Pancreas (tissue), 10 donors: ENCODE measurements around the gene ZNF420. TPM values are rescaled to one million over a fixed set of nuclear protein-coding genes. Genes with fewer than 3 reads are reported as not detected.
"Not testable (repeated sequence)": the region's sequence is repeated elsewhere in the genome, so short reads cannot be mapped to it uniquely, and the experiment has no call there.

Source experiments
- ATAC-seq, 4 donors: fragments of 200-7000 bp; cut with Tn5 transposase; one replicate each; pipeline versions ENCODE4 v1.8.0 to v1.9.1; 2020; ENCODE audit warnings: mild to moderate bottlenecking in 4 of 4, moderate library complexity in 4 of 4
- DNase-seq, 6 donors: peaks; one replicate each; pipeline ENCODE4 v3.0.0-alpha.2; 2020
- FAIRE-seq: peaks from 2 replicates; lab custom pipeline; 2012; peaks lifted over from hg19 to GRCh38; lab: Jason Lieb, UNC
- H3K27ac ChIP-seq, 4 donors: fragments of 200-600 bp; sonication (generic); 1 replicate in 3 of 4; 2 replicates in 1 of 4; pipeline versions ENCODE4 v1.5.0 to v1.8.0; 2020
- H3K27me3 ChIP-seq, 4 donors: fragments of 200-600 bp; one replicate each; pipeline ENCODE4 v1.8.0; 2021
- H3K36me3 ChIP-seq, 3 donors: fragments of 200-600 bp; sonication (generic) in 1 of 3; one replicate each; pipeline versions ENCODE4 v1.5.0 to v1.8.0; 2020 to 2021
- H3K4me1 ChIP-seq, 3 donors: fragments of 200-600 bp; one replicate each; pipeline ENCODE4 v1.8.0; 2021
- H3K4me3 ChIP-seq, 4 donors: fragments of 200-600 bp; sonication (generic) in 2 of 4; one replicate each; pipeline versions ENCODE4 v1.5.0 to v1.8.0; 2020 to 2021
- H3K9me3 ChIP-seq, 4 donors: fragments of 200-600 bp; one replicate each; pipeline ENCODE4 v1.8.0; 2021
- CTCF ChIP-seq, 4 donors: fragments of 200-600 bp; sonication (generic) in 3 of 4; IDR thresholded peaks; one replicate each; pipeline versions ENCODE4 v1.5.0 to v1.8.0; 2021; ENCODE audit warnings: antibody characterized with exemption in 4 of 4
- WGBS, 2 donors: extraction: QIAGEN DNeasy Blood & Tissue Kit; methylation state at CpG; one replicate each; pipeline ENCODE4 v1.1.7; 2013; 5-methylcytosine and 5-hydroxymethylcytosine counted together
- intact Hi-C, 3 donors: fragments of 100-400 bp; cut with DNase I; formaldehyde crosslinking; loops; one replicate each; pipeline versions ENCODE4 v1.11.1 to v1.14.2; 2022
- polyA plus RNA-seq, 2 donors: library from polyadenylated mRNA; stranded (reverse); fragments of 200-250 nt; gene quantifications; one replicate each; pipeline ENCODE4 v1.2.3, GENCODE V29; 2013
- total RNA-seq, 6 donors: library from RNA; stranded (reverse); fragmentation: NEBNext Ultra II Directional in 4 of 6; extraction: Animal tissue kit (Norgen Biotek cat#: 25700) in 4 of 6; gene quantifications; one replicate each; pipeline versions ENCODE4 v1.2.1 to v1.2.4, GENCODE V29; 2021 to 2023
- donor health status: healthy with polysubstance abuse.
- donor health status: DM: no; HTN: no; CAD: no; lungs with moderate emphysema.
- donor health status: DM: no; HTN: no; CAD: no.
- donor health status: control.
- donor health status: control.
- donor health status: Bipolar disorder and iron deficiency.
- donor health status: DM: yes; HTN: yes; CAD: no.
- donor health status: DM: no; HTN: no; CAD: no.
- donor health status: DM: no; HTN: no; CAD: no.
- donor health status: DM: yes; HTN: yes; CAD: no.

ZNF420 gene
- total and polyA plus RNA-seq, 8 donors = 2.1 to 6.9 (median 4.3) TPM

- FAIRE-seq = no peak
- no peaks in the 10 kb centered on the region for H3K4me1 ChIP-seq
- peaks cover 0 to 68% (median 17%) of the 10 kb centered on the region in 3 donors for H3K36me3 ChIP-seq
- DNase-seq = no peak
- no peak overlapping the region for H3K4me3 ChIP-seq
- H3K9me3 ChIP-seq = peaks cover 0 to 9% (median 4%) of the 10 kb centered on the region in 4 donors
- WGBS, 2 donors = 96 to 97% methylated on average over 1 of the region's 1 CpG
- ATAC-seq = no peak
- TF ChIP-seq CTCF (IDR thresholded peaks at IDR 0.05) = no peak
- intact Hi-C loops = no loop called here
- H3K27ac ChIP-seq = no peak overlapping the region
- no peaks in the 10 kb centered on the region for H3K27me3 ChIP-seq
Measured at GRCh38 chr19:37098570-37098969, 20.3 kb downstream of the ZNF420 start.

- peaks cover 3 to 53% (median 10%) of the 10 kb centered on the region in 3 donors for H3K36me3 ChIP-seq
- WGBS, 2 donors = 91 to 97% methylated on average over 5 of the region's 5 CpGs
- not testable (repeated sequence) for FAIRE-seq
Measured at GRCh38 chr19:37104135-37104534, 25.9 kb downstream of the ZNF420 start.

GRCh38 chr19:37111753-37112152 lies 33.5 kb downstream of the ZNF420 start:
- 88 to 89% methylated on average over 7 of the region's 7 CpGs for WGBS, 2 donors
- FAIRE-seq, H3K4me3 ChIP-seq, DNase-seq, H3K4me1 ChIP-seq, intact Hi-C loops, H3K27ac ChIP-seq, H3K27me3 ChIP-seq, ATAC-seq: not testable (repeated sequence)
- Histone ChIP-seq H3K36me3 (peaks cover 5 to 50% (median 6%) of the 10 kb centered on the region in 3 donors), H3K9me3 (peaks cover 0 to 14% (median 3%) of the 10 kb centered on the region in 4 donors)

More at GRCh38 chr19:37104135-37104534, 25.9 kb downstream of the ZNF420 start:
- H3K4me3 ChIP-seq, H3K27ac ChIP-seq, DNase-seq, H3K27me3 ChIP-seq, intact Hi-C loops, H3K4me1 ChIP-seq, ATAC-seq: not testable (repeated sequence)
- H3K9me3 ChIP-seq = peaks cover 0 to 10% (median 0%) of the 10 kb centered on the region in 4 donors

- no peak for FAIRE-seq
- Histone ChIP-seq H3K4me3 (no peak overlapping the region), H3K27ac (no peak overlapping the region), H3K36me3 (peaks cover 3 to 35% (median 3%) of the 10 kb centered on the region in 3 donors), H3K4me1 (no peaks in the 10 kb centered on the region), H3K9me3 (peaks cover 0 to 13% (median 3%) of the 10 kb centered on the region in 4 donors), H3K27me3 (no peaks in the 10 kb centered on the region)
- intact Hi-C loops = no loop called here
- TF ChIP-seq CTCF (IDR thresholded peaks at IDR 0.05) = no peak
- no peak for DNase-seq
- ATAC-seq = no peak
- 96% methylated on average over 9 of the region's 9 CpGs for WGBS, 2 donors
Measured at GRCh38 chr19:37114001-37114400, 35.8 kb downstream of the ZNF420 start.

- H3K36me3 ChIP-seq, ATAC-seq, DNase-seq, H3K27ac ChIP-seq, intact Hi-C loops, H3K27me3 ChIP-seq, H3K4me1 ChIP-seq, FAIRE-seq, H3K4me3 ChIP-seq: not testable (repeated sequence)
- peaks cover 0 to 13% (median 4%) of the 10 kb centered on the region in 4 donors for H3K9me3 ChIP-seq
- WGBS, 2 donors = 93 to 100% methylated on average over 2 of the region's 3 CpGs
Measured at GRCh38 chr19:37122093-37122492, 43.9 kb downstream of the ZNF420 start.

- Histone ChIP-seq H3K27me3 (no peaks in the 10 kb centered on the region), H3K27ac (no peak overlapping the region), H3K9me3 (peaks cover 0 to 45% (median 20%) of the 10 kb centered on the region in 4 donors), H3K4me3 (no peak overlapping the region), H3K36me3 (peaks cover 0 to 18% (median 17%) of the 10 kb centered on the region in 3 donors), H3K4me1 (no peaks in the 10 kb centered on the region)
- TF ChIP-seq CTCF (IDR thresholded peaks at IDR 0.05) = no peak
- WGBS, 2 donors = 94 to 98% methylated on average over 12 of the region's 12 CpGs
- FAIRE-seq (no peak), ATAC-seq (no peak), DNase-seq (no peak)
- intact Hi-C loops = no loop called here
Measured at GRCh38 chr19:37127999-37128820, 50.0 kb downstream of the ZNF420 start.
